ES-I3 (cell line): Measurements from ENCODE around the gene MELTF.
A peak's percentile ranks its signal among the peaks of the same experiment; 100 is the strongest.

ENCODE experiments used
- H3K36me3 ChIP-seq: 2 replicates; pipeline ENCODE4 v1.6.1; 2013; ENCODE audit warnings: mild to moderate bottlenecking, low read length, control low read depth, moderate library complexity; ENCODE audit not compliant: insufficient read depth
- H3K4me1 ChIP-seq: 2 replicates; pipeline ENCODE4 v1.6.1; 2013; ENCODE audit warnings: mild to moderate bottlenecking, control low read depth, low read length; ENCODE audit not compliant: insufficient read depth
- H3K9ac ChIP-seq: 2 replicates; pipeline ENCODE4 v1.6.1; 2013; ENCODE audit warnings: low read depth, mild to moderate bottlenecking, low read length, moderate library complexity
- H3K9me3 ChIP-seq: 2 replicates; pipeline ENCODE4 v1.6.1; 2013; ENCODE audit warnings: mild to moderate bottlenecking, low read length, moderate library complexity; ENCODE audit not compliant: control insufficient read depth, insufficient read depth

The MELTF gene

DNA sequence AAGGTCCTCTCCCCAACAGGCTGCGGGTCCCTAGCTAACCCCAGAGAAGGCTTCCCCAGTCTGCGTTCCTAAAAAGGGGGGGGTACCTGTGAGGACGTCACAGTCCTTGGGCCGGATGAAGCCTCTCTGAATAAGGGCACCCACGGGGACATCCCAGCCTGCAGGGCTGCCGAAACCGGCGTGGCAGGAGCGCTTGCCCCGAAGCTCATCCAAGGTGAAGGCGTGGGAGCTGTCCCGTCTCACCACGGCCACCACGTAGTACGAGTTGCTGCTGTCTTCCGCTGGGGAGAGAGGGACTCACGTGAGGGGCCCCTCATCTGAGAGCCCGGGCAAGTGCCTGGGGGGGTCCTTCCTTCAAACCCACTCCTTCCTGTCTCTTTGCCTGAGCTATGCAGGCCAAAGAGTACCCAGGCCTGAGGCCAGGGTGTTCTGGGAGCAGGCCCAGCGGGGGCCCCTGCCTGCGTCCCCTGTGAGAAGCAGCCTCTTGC, 20.0 kb downstream of the MELTF start:
- Histone ChIP-seq H3K9ac (no peak overlapping the region), H3K36me3 (no peaks in the 10 kb centered on the region), H3K9me3 (no peaks in the 10 kb centered on the region), H3K4me1 (no peaks in the 10 kb centered on the region)

DNA sequence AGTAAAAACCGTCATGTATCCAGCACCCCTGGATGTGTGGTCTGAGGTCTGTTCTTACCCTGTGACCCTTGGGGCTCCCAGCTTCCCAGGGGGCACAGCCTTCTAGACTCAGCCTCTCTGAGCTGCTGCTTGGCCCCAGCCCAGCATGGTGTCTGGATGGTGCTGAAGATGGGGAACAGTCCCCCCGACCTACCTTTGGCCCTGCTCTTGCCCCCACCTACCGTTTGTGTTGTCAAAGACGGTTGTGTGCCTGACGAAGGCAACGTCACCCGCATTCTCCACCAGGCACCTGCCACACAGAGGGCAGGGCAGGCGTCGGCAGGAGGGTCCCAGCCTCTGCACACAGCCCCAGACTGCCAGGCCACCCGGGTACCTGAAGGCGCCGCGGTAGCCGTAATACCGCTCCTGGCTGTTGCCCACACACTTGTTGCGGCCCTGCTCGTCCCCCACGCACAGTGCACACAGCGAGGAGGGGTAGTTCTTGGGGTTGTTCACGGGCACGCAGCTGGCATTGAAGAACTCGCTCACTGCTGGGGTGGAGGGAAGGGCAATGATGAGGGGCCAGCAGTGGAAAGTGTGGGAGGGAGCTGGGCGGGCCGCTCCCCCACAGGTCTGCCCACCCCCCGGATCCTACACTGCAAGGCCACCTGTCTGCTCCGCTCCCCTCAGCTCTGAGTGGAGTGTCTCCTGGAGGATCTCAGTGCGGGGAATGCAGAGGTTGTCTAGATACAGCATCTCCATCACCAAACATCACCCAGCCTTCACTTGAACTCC, 21.0 kb downstream of the MELTF start:
- no peaks in the 10 kb centered on the region for H3K9me3 ChIP-seq
- H3K9ac ChIP-seq: no peak overlapping the region
- H3K4me1 ChIP-seq: no peaks in the 10 kb centered on the region
- H3K36me3 ChIP-seq: no peaks in the 10 kb centered on the region

DNA sequence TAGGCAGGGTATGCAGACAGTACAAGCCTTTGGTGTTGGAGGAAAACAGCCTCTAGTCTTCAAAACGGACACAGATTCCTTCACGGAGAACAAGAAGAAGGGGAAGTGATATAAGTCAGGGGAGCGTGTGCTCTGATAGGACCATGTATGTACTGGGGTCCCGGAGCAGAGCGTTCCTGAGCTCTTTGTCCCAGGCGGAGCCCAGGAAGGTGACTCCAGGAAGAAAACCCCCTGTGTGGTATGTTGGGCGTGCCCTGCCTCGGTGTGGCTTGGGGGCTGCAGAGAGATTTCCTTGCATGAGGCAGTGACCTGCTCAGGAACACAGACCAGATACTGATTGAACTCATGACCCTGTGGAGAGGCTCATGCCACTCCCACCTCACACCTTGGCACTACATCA, 21.7 kb downstream of the MELTF start:
- Histone ChIP-seq H3K4me1 (no peaks in the 10 kb centered on the region), H3K9me3 (no peaks in the 10 kb centered on the region), H3K36me3 (no peaks in the 10 kb centered on the region), H3K9ac (no peak overlapping the region)

DNA sequence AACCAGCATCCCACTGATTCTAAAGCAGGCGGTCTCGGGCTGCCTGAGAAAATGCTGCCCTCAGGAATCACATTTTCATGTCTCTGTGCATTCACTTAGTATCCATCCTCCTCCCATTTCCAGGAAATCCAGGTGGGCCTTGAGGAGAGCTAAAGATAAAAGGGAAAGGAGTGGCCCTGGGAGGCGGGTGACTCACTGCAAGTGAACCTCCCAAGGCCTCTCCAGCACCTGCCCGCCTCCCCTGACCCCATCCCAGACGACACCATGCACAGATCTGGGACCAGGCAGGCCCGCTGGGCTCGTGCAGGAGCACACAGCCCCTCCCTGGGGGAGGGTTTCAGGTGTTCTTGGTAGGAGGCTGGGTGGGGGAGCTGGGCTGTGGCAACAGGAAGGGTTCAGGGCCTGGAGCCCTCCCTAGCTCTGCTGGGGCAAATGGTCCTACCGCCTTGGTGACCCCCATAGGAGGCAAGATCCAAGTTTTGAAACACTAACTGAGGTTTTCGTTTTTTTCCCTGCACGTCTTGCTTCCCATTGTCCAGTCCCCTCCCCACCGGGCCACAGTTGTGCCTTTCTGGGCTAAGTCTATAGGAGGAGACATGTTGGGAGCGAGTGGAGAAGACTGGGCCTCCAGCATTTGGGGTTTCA, 22.2 kb downstream of the MELTF start:
- H3K36me3 ChIP-seq: no peaks in the 10 kb centered on the region
- no peaks in the 10 kb centered on the region for H3K9me3 ChIP-seq

DNA sequence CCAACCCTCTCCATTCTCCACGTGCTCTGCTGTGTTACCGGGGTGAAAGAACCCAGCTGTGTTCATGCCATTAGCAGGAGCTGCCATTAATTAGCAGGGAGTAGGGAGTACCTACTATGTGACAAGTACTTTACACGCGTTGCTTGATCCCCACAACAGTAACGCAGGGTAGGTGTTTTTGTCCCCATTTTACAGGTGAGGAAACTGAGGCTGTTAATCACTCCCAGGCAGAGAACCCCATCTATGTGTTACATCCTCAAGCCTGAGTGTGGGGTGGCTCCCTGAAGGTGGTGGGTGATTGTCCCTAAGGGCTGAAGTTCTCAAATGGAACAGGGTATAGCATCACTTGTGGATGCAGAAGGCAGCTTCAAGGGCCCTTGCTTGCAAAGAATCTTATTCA, 22.8 kb downstream of the MELTF start:
- no peaks in the 10 kb centered on the region for H3K36me3 ChIP-seq
- H3K4me1 ChIP-seq: no peaks in the 10 kb centered on the region
- no peak overlapping the region for H3K9ac ChIP-seq
- H3K9me3 ChIP-seq: no peaks in the 10 kb centered on the region

More for the DNA sequence above, 22.2 kb downstream of the MELTF start:
- H3K9ac ChIP-seq: no peak overlapping the region
- H3K4me1 ChIP-seq: no peaks in the 10 kb centered on the region

DNA sequence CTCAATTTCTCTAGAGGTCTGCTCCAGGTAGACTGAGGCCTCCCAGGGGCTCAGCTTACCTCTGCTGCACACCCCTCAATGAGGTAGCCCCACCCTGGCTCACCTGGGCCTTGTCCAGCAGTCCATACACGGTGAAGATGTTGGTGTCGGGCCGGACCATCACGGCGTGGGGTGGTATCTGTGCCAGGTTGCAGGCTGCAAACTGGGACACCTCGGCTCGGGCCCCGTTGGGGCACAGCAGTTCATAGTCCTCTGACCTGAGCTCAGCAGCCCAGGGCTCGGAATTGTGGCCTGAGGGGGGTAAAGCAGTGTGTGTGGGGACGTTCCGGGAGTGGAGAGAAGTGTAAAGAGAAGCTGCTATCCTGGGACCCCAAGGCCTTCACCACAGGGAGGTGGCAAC, 23.2 kb downstream of the MELTF start:
- H3K4me1 ChIP-seq: no peaks in the 10 kb centered on the region
- no peaks in the 10 kb centered on the region for H3K36me3 ChIP-seq
- no peaks in the 10 kb centered on the region for H3K9me3 ChIP-seq
- H3K9ac ChIP-seq: no peak overlapping the region

DNA sequence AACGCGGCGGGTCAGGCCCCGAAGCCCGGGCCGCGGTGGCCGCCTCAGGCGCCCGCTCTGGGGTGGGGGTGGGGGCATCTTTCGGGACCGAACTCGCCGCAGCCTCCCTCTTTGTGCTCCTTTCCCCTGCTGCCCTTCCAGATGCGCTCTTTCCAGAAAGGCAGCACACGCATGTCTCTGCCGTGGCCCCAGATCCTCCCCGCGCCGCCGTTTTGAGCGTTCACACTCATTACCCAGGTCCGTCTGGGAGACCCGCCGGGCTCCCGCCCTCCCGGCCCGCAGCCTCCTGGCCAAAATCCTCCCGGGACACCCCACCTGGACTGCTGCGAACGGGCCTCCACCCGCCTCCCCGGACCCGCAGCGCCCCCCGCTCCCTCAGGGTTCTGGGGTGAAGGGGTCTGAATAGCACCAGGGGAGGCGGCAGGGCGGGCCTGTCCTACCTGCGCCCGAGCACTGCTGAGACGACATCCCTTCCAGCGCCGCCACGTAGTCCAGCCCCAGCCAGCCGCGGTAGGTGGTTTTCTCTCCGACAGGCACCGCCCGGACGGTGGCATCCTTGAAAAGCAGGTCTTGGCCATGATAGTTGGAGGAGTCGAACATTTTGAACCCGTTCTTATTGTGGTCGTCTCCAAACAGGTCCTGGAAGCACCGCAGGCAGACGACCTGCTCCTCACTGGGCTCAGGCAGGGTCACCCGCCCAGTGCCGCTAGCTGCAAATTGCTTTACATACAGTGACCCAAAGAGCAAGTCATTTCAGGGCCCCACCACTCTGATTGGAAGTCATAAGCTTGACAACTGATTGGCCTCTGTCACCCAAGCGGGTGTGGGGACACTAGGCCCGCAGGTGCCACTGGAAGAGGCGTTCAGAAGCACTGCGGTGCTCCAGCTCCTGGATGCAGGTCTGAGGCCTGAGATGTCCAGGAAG, 25.9 kb downstream of the MELTF start:
- Histone ChIP-seq H3K9ac (peak overlapping the region; percentile 54), H3K4me1 (no peaks in the 10 kb centered on the region)

DNA sequence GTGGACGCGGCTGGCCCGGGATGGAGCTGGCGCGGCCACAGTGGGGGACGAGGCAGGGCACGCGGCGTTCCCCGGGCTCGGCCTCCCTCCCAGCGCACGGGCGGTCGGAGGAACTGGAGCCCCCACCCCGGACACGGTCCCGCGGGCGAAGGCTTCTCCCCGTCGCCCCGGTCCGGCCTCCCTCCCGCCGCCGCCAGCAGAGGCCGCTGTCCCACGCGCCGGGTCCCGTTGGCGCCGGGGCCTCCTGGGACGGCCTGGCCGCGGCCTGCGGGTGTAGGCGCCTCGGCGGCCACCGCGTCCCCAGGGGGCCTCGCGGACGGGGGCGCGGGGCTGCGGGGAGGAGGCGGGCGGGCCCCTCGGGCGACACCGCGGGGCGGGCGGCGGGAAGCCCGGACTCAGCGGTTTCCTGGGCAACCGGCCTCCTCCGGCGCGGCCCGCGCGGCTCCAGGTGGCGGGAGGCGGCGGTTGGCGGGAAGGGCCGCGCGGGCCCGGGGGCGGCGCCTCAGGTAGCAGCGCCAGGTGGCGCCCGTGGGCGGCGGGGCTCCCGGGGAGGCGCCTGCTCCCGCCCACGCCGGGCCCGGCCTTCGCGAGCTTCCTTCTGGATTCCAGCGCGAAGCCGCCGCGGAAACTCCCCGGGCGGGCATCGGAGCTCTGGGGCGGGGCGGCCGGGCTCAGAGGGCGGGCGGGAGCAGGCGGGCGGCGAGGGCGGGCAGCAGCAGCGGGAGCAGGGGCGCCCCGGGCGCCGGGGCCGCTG, 26.7 kb downstream of the MELTF start:
- H3K36me3 ChIP-seq: no peaks in the 10 kb centered on the region
- no peaks in the 10 kb centered on the region for H3K9me3 ChIP-seq
- H3K4me1 ChIP-seq: no peaks in the 10 kb centered on the region
- H3K9ac ChIP-seq: peak overlapping the region; percentile 54; the same call in 1 of the 2 replicates

More for the DNA sequence above, 25.9 kb downstream of the MELTF start:
- Histone ChIP-seq H3K36me3 (no peaks in the 10 kb centered on the region), H3K9me3 (no peaks in the 10 kb centered on the region)

DNA sequence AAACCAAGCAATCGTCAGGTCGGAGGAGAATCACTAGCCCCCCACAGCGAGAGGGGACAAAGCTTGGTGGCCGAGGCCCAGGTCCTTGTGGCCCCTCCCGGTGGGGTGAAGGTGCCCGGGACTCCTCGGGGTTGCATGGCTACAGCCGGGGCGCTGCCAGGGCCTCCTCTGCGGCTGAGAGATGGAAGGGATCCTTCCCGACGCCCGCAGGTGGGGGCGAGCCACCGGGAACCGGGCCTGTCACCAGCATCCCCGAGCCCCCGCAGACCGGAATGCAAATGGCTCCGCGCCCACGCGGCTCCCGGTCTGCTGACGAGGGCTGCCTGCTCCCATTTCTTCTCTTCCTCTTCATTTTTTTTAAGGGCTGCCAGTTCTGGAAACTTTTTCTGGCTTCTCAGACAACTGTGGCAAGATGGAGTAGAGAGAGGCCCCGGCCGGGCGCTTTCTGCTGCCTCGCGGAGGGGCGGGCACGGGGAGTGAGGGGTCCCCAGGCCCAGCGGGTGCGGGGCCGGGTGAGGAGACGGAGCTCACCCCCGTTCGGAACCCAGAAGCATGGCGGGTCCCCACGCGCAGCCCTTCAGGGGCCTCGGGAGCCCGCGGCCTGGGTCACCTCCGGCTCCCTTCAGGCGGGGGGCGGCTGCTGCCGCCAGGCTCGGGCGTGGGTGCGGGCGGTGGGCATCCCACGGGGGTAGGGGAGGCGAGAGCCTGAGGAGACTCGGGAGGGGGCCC, 27.5 kb downstream of the MELTF start:
- H3K4me1 ChIP-seq: no peaks in the 10 kb centered on the region
- peak overlapping the region; percentile 54; the same call in 1 of the 2 replicates for H3K9ac ChIP-seq
- H3K9me3 ChIP-seq: no peaks in the 10 kb centered on the region
- H3K36me3 ChIP-seq: no peaks in the 10 kb centered on the region

DNA sequence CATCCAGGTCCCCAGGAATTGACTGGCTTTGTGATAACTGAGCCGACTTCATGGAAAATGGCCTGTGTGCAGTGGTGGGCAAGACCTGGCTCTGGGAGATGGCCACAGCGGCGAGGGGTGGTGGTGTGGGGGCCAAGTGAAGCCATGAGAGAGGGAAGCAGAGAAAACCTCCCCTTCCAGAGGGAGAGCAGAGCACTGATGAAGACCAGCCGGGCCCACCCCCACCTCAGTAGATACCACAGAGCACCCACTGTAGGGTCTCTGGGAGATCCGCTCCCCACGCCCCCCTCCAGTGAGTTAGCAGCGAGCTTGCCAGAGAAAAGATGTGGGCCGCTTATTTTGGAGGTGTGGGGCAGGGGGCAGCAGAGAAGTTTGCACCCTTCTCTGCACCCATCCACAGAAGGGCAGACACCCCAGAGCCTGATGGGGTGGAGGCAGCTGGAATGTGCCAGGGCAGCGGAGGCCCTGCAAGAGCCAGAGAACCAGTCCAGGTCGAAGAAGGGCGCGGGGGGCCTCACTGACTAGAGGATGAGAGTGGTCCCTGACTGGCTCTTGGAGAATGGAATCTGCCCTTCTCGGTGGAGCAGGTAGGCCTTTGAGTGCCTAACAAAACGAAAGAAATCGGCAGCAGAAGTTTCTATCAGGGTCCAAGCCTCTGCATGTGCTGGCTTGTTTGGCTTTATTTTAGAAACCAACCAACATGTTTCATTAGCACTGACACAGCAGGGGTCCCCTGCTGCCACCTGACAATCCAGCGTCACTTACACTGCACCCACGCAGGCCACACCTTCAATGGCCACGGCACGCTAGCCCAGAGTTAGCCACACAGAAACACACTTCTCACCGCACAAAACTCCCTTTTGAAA, 28.3 kb downstream of the MELTF start:
- H3K4me1 ChIP-seq: no peaks in the 10 kb centered on the region
- no peak overlapping the region for H3K9ac ChIP-seq
- no peaks in the 10 kb centered on the region for H3K9me3 ChIP-seq
- H3K36me3 ChIP-seq: no peaks in the 10 kb centered on the region

DNA sequence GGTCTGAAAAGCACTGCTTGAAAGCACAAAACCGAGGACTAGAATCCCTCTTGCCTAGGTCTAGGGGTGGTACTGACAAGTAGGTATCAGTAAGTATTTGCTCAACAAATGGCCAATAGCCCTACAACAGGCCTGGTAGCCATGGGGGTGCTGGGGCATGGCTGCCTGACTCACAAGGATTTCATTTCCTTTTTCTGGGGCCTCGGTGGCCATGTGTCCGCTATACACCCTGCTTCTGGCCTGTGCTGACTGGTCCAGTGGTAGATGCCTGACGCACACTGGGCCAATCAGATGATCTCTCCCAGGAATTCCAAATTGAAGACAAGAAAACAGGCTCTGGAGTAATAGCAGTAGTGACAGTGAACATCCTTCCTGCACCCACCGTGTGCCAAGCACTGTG, 29.4 kb downstream of the MELTF start:
- Histone ChIP-seq H3K36me3 (no peaks in the 10 kb centered on the region), H3K4me1 (no peaks in the 10 kb centered on the region), H3K9ac (no peak overlapping the region), H3K9me3 (no peaks in the 10 kb centered on the region)

DNA sequence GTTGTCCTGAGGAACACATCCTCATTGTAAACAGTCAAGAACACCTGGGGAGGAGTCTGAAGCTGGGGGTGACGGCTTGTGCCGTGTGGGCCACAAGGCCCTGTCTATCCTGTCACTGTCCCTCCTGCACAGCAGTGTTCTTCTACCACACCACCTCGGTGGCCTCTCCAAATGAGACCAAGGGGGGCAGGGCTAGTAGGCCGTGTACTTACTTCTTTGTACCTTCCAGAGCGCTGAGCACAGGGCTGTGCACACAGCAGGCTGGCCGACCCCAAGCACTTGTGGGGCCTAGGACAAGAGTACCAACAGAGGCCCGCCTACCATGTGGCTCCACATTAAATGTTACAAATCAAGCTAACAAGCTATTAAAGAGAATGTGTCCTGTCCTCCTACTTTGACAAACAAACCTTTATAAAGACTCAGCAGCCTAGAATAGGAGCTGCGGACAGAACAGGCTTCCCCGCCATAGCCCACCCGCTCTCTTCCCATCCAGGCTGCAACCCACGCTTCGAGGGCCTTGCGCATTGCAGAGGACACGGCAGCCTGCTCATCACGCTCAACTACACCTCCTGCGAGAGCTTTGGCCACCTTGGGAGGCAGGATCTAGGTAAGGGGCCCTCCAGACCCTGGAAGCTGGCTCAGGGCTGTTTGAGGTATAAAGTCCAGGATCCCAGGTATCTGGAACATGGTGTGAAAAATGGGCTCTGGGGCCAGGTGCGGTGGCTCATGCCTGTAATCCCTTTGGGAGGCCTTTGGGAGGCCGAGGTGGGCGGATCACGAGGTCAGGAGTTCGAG, 30.5 kb downstream of the MELTF start:
- no peaks in the 10 kb centered on the region for H3K36me3 ChIP-seq
- H3K9ac ChIP-seq: no peak overlapping the region
- H3K9me3 ChIP-seq: no peaks in the 10 kb centered on the region
- no peaks in the 10 kb centered on the region for H3K4me1 ChIP-seq
